ENCODE measurements around the gene DNAH17.

DNAH17 gene

GRCh38 chr17:78433013-78433727 is 144.0 kb downstream of the DNAH17 start:
- Mint-ChIP-seq H3K27ac (no peak overlapping the region), H3K27me3 (ENCODE audit: low read depth) (peaks cover 3% of the 10 kb centered on the region), H3K9me3 (no peaks in the 10 kb centered on the region)

GRCh38 chr17:78432226-78433012 is 144.8 kb downstream of the DNAH17 start:
- no peaks in the 10 kb centered on the region for H3K9me3 Mint-ChIP-seq
- no peak overlapping the region for H3K27ac Mint-ChIP-seq
- peaks cover 3% of the 10 kb centered on the region for H3K27me3 Mint-ChIP-seq (ENCODE audit: low read depth)
- peaks cover 17% of the 10 kb centered on the region for H3K36me3 Mint-ChIP-seq (ENCODE audit: low read depth)
- H3K4me1 Mint-ChIP-seq: peaks cover 9% of the 10 kb centered on the region
- no peak for TF ChIP-seq CTCF (IDR thresholded peaks at IDR 0.05; ENCODE audit: unreplicated experiment in 3 of 3)
- no peak overlapping the region for H3K4me3 Mint-ChIP-seq

More at GRCh38 chr17:78433013-78433727, 144.0 kb downstream of the DNAH17 start:
- Mint-ChIP-seq H3K36me3 (ENCODE audit: low read depth) (peaks cover 16% of the 10 kb centered on the region), H3K4me3 (no peak overlapping the region), H3K4me1 (peaks cover 9% of the 10 kb centered on the region)
- no peak for TF ChIP-seq CTCF (IDR thresholded peaks at IDR 0.05; ENCODE audit: unreplicated experiment in 3 of 3)

- Mint-ChIP-seq H3K4me1 (peaks cover 9% of the 10 kb centered on the region), H3K27ac (peak overlapping the region in 1 of 3 experiments; percentile 41), H3K9me3 (no peaks in the 10 kb centered on the region), H3K36me3 (ENCODE audit: low read depth) (peaks cover 17% of the 10 kb centered on the region), H3K4me3 (no peak overlapping the region), H3K27me3 (ENCODE audit: low read depth) (peaks cover 3% of the 10 kb centered on the region)
- TF ChIP-seq CTCF (IDR thresholded peaks at IDR 0.05; ENCODE audit: unreplicated experiment in 3 of 3): no peak
Observed at GRCh38 chr17:78431692-78431958, 145.6 kb downstream of the DNAH17 start.

- TF ChIP-seq CTCF (IDR thresholded peaks at IDR 0.05; ENCODE audit: unreplicated experiment in 3 of 3): no peak
- peaks cover 2% of the 10 kb centered on the region for H3K27me3 Mint-ChIP-seq (ENCODE audit: low read depth)
- no peak overlapping the region for H3K4me3 Mint-ChIP-seq
- peaks cover 9% of the 10 kb centered on the region for H3K4me1 Mint-ChIP-seq
- no peaks in the 10 kb centered on the region for H3K9me3 Mint-ChIP-seq
- peaks cover 17% of the 10 kb centered on the region for H3K36me3 Mint-ChIP-seq (ENCODE audit: low read depth)
- peak overlapping the region in 1 of 3 experiments; percentile 41 for H3K27ac Mint-ChIP-seq
Observed at GRCh38 chr17:78430892-78431691, 146.1 kb downstream of the DNAH17 start.

- H3K4me1 Mint-ChIP-seq: peaks cover 9% of the 10 kb centered on the region
- H3K4me3 Mint-ChIP-seq: no peak overlapping the region
- peaks cover 23% of the 10 kb centered on the region for H3K36me3 Mint-ChIP-seq (ENCODE audit: low read depth)
- no peaks in the 10 kb centered on the region for H3K9me3 Mint-ChIP-seq
- no peaks in the 10 kb centered on the region for H3K27me3 Mint-ChIP-seq (ENCODE audit: low read depth)
- no peak for TF ChIP-seq CTCF (IDR thresholded peaks at IDR 0.05; ENCODE audit: unreplicated experiment in 3 of 3)
- no peak overlapping the region for H3K27ac Mint-ChIP-seq
Observed at GRCh38 chr17:78429618-78429995, 147.6 kb downstream of the DNAH17 start.
